ENCODE results near the gene MRNIP.
A peak's percentile ranks its signal among the peaks of the same experiment; 100 is the strongest.

Gene MRNIP

GRCh38 chr5:179870403-179870903, 11.8 kb upstream of the MRNIP start:
- no peak for DNase-seq

DNA sequence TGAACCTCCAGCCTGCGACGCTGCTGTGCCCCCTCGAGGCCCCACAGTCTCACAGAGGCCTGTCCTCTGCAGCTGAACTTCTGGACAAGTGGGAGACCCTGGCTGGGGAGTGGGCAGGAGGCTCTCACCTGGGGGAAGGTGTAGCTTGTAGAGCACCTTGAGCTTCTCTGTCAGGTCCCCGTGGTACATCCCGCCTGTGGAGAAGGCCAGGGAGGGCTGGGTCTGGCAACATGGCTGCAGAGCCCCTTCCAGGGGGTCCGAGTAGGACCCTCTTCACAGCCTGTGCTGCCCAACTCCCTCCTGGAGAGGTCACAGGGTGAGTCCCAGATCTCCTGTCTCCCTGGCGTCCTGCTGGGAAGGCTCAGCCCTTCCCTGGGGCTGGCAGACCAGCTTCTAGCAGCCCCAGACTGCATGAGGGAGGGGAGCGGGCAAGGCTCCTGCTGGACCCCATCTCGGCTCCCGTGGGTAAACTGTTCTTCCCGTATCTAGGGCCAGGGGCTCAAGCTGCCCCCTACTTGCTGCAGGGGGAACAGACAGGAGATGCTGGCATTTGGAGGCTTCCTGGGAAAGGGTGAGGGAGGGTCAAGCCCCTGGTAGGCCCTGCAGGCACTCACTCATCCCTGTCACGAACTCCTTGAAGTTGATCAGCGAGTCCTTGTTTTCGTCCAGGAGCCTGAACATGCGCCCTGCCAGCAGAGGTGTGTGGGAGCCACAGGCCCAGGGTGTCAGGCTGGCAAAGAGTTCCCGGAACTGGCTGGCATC, 11.2 kb upstream of the MRNIP start:
- DNase-seq = no peak

DNA sequence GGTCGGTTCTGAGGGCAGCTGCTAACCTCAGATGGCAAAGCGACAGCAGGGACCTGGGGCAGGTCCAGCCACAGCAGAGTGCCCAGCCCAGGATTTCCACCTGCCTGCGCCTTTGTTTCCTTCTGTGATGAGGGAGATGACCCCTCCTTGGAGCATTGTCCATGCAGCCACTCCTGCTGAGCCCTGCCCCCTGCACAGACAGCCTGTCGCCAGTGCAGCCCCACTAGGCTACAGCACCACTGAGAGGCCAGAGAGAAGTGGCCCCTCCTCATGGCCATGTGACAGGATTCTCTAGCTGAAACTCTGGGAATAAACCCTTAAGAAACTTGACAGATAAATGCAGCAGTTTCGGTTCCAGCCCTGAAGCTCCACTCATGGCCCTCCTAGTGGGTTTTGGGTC, 10.5 kb upstream of the MRNIP start:
- no peak for DNase-seq

DNA sequence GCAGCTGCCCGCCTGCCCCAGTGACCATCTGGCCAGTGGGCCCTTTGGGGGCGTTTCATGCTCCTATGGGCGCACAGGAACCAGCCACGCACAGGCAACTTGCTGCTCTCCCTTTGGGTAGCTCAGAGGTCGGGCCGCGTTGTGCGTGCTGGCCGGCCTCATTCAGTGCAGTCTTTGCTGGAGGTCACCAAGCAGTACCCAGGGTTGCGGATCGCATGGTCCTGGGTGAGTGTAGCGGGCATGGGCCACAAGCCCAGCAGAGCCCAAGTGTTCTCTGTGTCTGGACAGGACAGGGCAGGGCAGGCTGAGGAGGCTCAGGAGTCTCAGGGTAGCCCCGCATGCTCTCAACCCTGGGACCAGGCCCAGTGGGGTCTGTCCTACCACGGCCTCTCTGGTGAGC, 9.9 kb upstream of the MRNIP start:
- no peak for DNase-seq

GRCh38 chr5:179867476-179867875, 8.9 kb upstream of the MRNIP start:
- no peak for DNase-seq

DNA sequence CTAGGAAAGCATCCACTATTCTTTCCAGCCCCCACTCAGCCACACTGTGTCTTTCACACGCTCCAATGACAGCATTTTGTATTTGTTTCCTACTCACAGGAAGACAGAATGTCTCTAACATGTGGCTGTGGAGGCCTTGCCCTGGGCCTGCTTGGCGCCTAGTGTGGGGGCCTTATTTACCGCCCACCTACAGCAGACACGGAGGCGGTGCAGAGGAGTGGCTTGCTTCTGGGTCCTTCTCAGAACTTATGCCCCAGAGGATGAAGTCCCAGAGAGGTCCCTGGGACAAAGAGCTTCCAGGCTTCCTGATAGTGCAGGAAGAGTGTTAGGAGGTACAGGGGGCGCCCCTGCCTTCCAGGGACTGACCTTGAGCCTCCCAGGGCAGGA, 8.5 kb upstream of the MRNIP start:
- no peak for DNase-seq

DNA sequence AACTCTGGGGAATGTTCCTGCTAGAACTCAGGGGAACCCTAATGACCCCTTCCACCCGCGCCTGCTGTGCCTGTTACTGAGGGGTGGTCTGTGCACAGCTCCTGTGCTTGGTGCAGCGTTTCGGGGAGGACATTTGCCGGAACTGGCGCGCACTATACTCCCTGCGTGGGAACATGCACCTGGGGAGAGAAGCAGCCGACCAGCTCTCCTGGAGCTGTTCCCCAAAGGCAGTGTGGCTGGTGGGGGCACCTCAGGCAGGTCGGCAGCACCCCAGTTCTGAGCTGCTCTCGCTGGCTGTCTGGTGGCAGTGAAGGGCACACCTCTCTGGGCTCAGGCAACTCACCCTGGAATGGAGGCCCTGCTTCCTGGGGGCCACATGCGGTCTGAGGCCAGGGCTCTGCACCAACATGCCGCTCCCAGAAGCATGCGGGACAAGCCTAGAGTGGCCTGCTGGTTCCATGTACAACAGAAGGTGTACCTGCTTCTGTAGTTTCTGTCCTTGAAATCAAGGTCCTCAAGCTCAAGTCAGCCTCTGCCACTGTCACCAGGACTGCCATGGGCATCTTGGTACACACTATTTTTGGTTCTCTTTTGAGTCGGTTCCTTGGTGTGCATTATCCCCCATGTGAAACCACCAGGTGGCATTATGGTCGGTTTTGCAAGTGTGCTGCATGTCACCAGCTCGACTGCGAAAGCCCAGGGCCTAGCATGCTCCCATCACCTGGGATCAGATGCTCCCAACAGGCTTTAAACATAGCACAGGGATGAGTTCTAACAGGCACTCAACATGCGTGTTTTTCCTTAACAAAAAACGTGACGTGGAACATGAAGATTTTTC, 7.8 kb upstream of the MRNIP start:
- DNase-seq = no peak

GRCh38 chr5:179865491-179866240, 7.0 kb upstream of the MRNIP start:
- no peak for DNase-seq

DNA sequence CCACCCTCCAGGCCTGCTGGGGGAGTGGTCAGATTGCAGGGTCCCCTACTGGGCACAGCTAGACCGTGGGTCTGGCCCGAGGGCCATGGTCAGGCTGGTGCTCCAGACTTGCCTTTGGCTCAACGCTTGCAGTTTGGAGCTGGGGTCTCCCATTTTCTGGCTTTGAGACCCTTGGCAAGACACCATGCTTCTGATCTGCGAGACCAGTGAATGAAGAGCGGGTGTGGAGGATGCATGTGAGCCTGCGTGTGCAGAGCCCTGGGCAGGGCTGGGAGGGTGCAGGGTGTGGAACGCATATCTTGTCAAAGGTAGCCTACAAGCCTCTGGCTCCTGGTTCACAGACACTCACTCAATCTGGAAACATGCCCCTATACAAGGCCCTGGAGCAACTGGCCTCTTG, 6.1 kb upstream of the MRNIP start:
- no peak for DNase-seq

GRCh38 chr5:179863449-179864085, 5.0 kb upstream of the MRNIP start:
- DNase-seq = no peak

- DNase-seq = no peak
These were observed 4.3 kb upstream of the MRNIP start for GRCh38 chr5:179862891-179863290.

- DNase-seq = no peak
These were observed 3.7 kb upstream of the MRNIP start for GRCh38 chr5:179862296-179862695.

DNA sequence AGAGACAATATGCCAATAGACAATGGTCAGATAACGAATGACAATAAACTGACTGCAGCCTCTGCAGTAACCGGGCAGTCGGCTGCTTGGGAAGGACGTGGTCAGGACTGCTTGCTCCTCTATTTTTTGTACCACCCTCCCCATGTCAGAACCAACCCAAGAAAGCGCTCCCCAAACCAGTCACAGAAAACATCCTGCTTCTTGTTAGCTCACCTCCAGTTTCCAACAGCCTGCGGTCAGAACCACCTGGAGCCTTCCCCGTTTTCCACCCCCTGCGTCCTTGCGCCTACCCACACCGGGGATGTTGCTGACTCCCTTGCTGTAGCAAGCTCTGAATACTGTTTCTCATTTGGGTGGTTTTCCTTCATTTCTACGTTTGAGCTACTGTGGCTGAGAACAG, 1.7 kb upstream of the MRNIP start:
- DNase-seq = no peak

DNA sequence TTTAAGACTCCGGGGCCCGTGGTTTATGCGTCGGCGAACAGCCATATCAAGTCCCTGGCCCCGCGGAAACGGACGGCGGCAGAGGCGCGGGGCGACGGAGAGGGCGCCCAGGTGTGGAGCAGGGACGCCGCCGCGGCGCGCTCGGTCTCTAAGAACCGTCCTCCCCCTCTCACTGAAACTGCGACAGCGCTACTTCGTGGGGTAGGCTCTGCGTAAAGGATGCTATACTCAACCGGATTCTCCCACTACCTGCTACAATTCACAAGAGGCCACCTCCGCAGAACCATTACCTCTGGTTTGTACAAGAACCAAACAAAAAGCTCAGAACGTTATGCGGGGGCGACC, 404 bp downstream of the MRNIP start:
- peak; percentile 32 for DNase-seq

DNA sequence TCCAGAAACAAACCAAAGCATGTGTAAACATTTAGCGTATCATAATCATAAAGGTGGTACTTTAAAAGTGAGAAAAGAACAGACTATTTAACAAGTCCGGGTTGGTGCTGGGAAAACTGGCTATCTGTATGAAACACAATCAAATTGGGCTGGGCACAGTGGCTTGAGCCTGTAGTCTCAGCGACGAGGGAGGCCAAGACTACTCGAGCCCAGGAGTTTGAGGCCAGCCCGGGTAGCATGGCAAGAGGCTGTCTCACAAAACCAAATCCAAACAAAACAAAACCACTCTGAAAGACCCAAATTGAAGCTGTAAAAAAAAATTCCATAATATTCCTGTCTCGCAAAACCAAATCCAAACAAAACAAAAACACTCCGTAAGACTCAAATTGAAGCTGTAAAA, 4.3 kb downstream of the MRNIP start:
- no peak for DNase-seq

DNA sequence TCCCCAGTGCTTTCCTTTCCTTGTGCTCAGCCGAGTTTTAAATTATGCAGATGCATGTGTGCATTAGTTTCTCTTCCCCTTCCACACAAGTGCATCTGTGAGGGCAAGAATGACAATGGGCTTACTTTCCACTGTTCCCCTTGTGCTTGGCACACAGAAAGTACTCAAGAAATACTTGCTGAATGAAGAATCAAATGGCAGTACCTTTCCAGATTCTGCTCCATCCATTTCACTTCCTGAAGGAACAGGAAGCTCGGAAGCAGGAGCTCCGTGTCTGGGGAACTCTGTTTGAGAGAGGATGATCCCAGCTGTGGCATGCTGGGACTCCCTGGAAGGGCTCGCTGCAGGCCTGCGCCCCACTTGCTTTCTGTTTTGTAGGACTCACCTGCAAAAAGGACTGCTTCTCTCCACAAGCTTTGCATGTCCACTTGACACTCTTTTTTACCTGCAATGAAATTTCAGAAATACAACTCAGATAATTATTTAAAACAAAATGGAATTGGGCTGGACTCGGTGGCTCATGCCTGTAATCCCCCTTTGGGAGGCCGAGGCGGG, 5.5 kb downstream of the MRNIP start:
- no peak for DNase-seq

GRCh38 chr5:179841621-179842020, 17.0 kb downstream of the MRNIP start:
- DNase-seq = no peak

DNA sequence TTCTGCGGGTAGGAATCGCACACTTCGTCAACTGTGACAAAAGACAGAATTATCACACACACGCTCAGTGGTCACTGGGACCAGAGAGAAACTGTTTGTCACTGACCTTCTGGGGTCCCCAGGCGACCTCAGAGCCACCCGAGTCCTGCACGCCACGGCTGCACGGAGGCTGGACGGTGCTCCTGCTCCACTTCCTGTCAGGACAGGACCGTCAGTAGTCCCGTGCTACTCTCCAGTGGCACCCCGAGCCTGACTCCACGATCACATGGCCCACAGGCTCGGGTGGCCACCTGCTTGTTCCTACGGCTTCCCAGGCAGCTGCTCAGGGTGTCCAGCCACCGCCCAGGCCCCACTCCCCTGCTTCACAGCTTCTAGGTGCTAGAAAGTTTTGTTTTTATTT, 17.9 kb downstream of the MRNIP start:
- no peak for DNase-seq

DNA sequence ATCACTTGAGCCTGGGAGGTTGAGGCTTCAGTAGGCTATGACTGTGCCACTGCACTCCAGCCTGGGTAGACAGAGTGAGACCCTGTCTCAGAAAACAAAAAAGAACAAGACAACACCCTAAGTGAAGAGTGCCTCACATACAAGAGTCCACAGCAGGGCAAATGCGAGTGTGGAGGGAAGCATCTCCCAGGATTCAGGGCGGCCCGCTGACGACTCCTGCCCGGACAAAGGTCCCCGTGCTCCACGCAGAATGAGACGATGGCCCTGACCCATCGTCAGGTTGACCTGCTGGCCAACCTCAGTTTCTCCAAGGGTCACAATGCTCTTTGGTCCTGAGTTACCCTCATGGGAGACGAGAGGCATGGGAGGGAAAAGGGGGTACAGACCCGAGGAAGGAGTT, 18.3 kb downstream of the MRNIP start:
- DNase-seq = no peak

DNA sequence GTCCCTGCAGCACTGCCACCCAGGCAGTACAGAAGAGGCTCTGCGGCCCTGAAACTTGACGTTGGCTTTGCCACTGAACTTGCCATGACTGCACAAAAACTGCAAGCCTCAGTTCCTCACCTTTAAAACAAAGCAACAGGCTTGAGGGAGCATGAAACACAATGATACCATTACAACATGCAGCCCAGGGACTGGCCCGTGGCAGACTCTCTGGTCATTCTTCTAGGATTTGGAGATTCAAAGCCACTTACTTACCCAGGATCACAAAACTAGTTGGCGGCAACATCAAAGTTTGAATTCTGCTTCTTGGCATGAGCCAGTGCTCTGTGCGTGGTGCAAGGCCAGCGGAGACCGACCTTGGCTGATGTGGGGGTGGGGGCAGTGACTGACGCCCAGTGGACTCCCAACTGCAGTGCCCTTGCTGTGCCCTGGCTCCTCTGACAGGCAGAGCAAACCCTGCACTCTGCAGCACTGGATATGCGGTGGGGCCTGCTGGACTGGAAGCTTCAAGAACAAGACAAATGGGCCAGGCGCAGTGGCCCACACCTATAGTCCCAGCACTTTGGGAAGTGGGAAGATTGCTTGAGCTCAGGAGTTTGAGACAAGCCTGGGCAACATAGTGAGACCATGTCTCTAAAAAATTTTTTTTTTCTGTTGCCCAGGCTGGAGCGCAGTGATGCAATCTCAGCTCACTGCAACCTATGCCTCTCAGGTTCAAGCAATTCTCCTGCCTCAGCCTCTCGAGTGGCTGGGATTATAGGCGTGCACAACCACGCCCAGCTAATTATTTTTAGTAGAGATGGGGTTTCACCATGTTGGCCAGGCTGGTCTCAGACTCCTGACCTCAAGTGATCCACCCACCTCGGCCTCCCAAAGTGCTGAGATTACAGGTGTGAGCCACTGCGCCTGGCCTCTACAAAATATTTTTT, 19.0 kb downstream of the MRNIP start:
- no peak for DNase-seq
